NOMO-1 (cell line): ENCODE data around the gene ACP3.
"Not testable (repeated sequence)": the region's sequence is repeated elsewhere in the genome, so short reads cannot be mapped to it uniquely, and the experiment has no call there.

Experiments used
- DNase-seq, 2 experiments: peaks; one replicate each; lab custom pipeline; 2025; ENCODE audit not compliant: unreplicated experiment in 2 of 2; lab: John Stamatoyannopoulos, UW

The ACP3 gene

GRCh38 chr3:132317229-132317948, at the start of gene ACP3:
Gene ACP3 (plus strand): TSS chr3:132317407. CDS start chr3:132317457, 50 bp downstream.
- peak; percentile 98 to 100 for DNase-seq

- DNase-seq, result peak; percentile 26 to 27
Measured at GRCh38 chr3:132268956-132269355, 48.3 kb upstream of the ACP3 start.

GRCh38 chr3:132273036-132273435, 44.2 kb upstream of the ACP3 start:
- no peak for DNase-seq

GRCh38 chr3:132276228-132276906, 40.8 kb upstream of the ACP3 start:
- DNase-seq, result no peak

- DNase-seq, result no peak
Measured at GRCh38 chr3:132279030-132279429, 38.2 kb upstream of the ACP3 start.

- peak; percentile 97 to 100 for DNase-seq
Measured at GRCh38 chr3:132283440-132283839, 33.8 kb upstream of the ACP3 start.

- peak in 1 of 2 experiments; percentile 37 for DNase-seq
Measured at GRCh38 chr3:132283916-132284405, 33.2 kb upstream of the ACP3 start.

- peak; percentile 80 to 91 for DNase-seq
Measured at GRCh38 chr3:132284781-132285619, 32.2 kb upstream of the ACP3 start.

GRCh38 chr3:132285620-132285945, 31.6 kb upstream of the ACP3 start:
- no peak for DNase-seq

GRCh38 chr3:132286035-132286434, 31.2 kb upstream of the ACP3 start:
- DNase-seq, result no peak

GRCh38 chr3:132288357-132288756, 28.9 kb upstream of the ACP3 start:
- no peak for DNase-seq

GRCh38 chr3:132289316-132289715, 27.9 kb upstream of the ACP3 start:
- DNase-seq, result no peak

GRCh38 chr3:132290833-132291232, 26.4 kb upstream of the ACP3 start:
- DNase-seq, result peak; percentile 90 to 98

- no peak for DNase-seq
Measured at GRCh38 chr3:132292042-132292441, 25.2 kb upstream of the ACP3 start.

- DNase-seq, result peak; percentile 41 to 46
Measured at GRCh38 chr3:132293251-132293650, 24.0 kb upstream of the ACP3 start.

- DNase-seq, result no peak
Measured at GRCh38 chr3:132294906-132295305, 22.3 kb upstream of the ACP3 start.

- not testable (repeated sequence) for DNase-seq
Measured at GRCh38 chr3:132303336-132304201, 13.6 kb upstream of the ACP3 start.

- not testable (repeated sequence) for DNase-seq
Measured at GRCh38 chr3:132304351-132304750, 12.9 kb upstream of the ACP3 start.

GRCh38 chr3:132310057-132310456, 7.2 kb upstream of the ACP3 start:
- not testable (repeated sequence) for DNase-seq

GRCh38 chr3:132311316-132311715, 5.9 kb upstream of the ACP3 start:
- no peak for DNase-seq
